MM.1S (cell line): Measurements from ENCODE around the gene SIRPG.

Experiments
- DNase-seq: peaks from one replicate; pipeline ENCODE4 v3.0.0-alpha.2; 2015
- H2AFZ ChIP-seq: fragments of 300-600 bp; sonication (generic); 2 replicates; pipeline ENCODE4 v1.6.0; 2016; ENCODE audit warnings: antibody characterized with exemption, low read length
- H3F3A ChIP-seq: fragments of 300-600 bp; sonication (generic); 2 replicates; pipeline ENCODE4 v1.6.1; 2016; ENCODE audit warnings: mild to moderate bottlenecking, antibody characterized with exemption, low read length, moderate library complexity, mixed read lengths; ENCODE audit not compliant: insufficient read depth
- H3K27ac ChIP-seq: fragments of 300-600 bp; sonication (generic); 2 replicates; pipeline ENCODE4 v1.5.1; 2016; ENCODE audit warnings: mild to moderate bottlenecking, low read length
- H3K27me3 ChIP-seq: fragments of 300-600 bp; sonication (generic); replicated peaks from 2 replicates; pipeline ENCODE4 v1.6.0; 2016; ENCODE audit warnings: low read length; ENCODE audit not compliant: insufficient read depth
- H3K36me3 ChIP-seq: fragments of 300-600 bp; sonication (generic); replicated peaks from 2 replicates; pipeline ENCODE4 v1.6.1; 2016; ENCODE audit warnings: mild to moderate bottlenecking, low read length, mixed read lengths; ENCODE audit not compliant: insufficient read depth
- H3K4me1 ChIP-seq: fragments of 300-600 bp; sonication (generic); 2 replicates; pipeline ENCODE4 v1.6.1; 2016; ENCODE audit warnings: low read length, mixed read lengths
- H3K4me2 ChIP-seq: fragments of 300-600 bp; sonication (generic); 2 replicates; pipeline ENCODE4 v1.6.0; 2016; ENCODE audit warnings: low read depth, low read length
- H3K4me3 ChIP-seq: fragments of 300-600 bp; sonication (generic); 2 replicates; pipeline ENCODE4 v1.5.1; 2016; ENCODE audit warnings: low read length, mixed read lengths
- H3K79me2 ChIP-seq: fragments of 300-600 bp; sonication (generic); 2 replicates; pipeline ENCODE4 v1.6.1; 2016; ENCODE audit warnings: mixed run types, low read length, mixed read lengths
- H3K9ac ChIP-seq: fragments of 300-600 bp; sonication (generic); 2 replicates; pipeline ENCODE4 v1.6.1; 2016; ENCODE audit warnings: low read length, mixed read lengths
- H3K9me2 ChIP-seq: fragments of 300-600 bp; sonication (generic); replicated peaks from 2 replicates; pipeline ENCODE4 v1.6.1; 2016; ENCODE audit warnings: mild to moderate bottlenecking, low read length, mixed read lengths; ENCODE audit not compliant: insufficient read depth
- H3K9me3 ChIP-seq: fragments of 300-600 bp; sonication (generic); replicated peaks from 2 replicates; pipeline ENCODE4 v1.6.1; 2016; ENCODE audit warnings: mild to moderate bottlenecking, low read length, mixed read lengths; ENCODE audit not compliant: insufficient read depth
- H4K20me1 ChIP-seq: fragments of 300-600 bp; sonication (generic); 2 replicates; pipeline ENCODE4 v1.6.1; 2016; ENCODE audit warnings: mild to moderate bottlenecking, low read length, moderate library complexity, mixed read lengths; ENCODE audit not compliant: insufficient read depth
- CTCF ChIP-seq: fragments of 300-600 bp; sonication (generic); IDR thresholded peaks from 2 replicates; pipeline ENCODE4 v1.5.1; 2016; ENCODE audit warnings: antibody characterized with exemption, low read length, mixed read lengths
- EZH2 ChIP-seq: fragments of 300-600 bp; sonication (generic); optimal IDR thresholded peaks from 2 replicates; pipeline ENCODE3; 2017; ENCODE audit warnings: low read depth, mild to moderate bottlenecking, antibody characterized with exemption, low read length, mixed read lengths
- EZH2phosphoT487 ChIP-seq: fragments of 300-600 bp; sonication (generic); IDR thresholded peaks from 2 replicates; pipeline ENCODE4 v1.6.1; 2018; ENCODE audit warnings: antibody characterized with exemption, low read length

SIRPG gene

GRCh38 chr20:1669304-1669703 is 11.7 kb upstream of the SIRPG start:
- no peak for DNase-seq
- Histone ChIP-seq H3K27ac (no peak overlapping the region), H2AFZ (no peak overlapping the region), H3K9me3 (no peaks in the 10 kb centered on the region), H3F3A (no peaks in the 10 kb centered on the region), H3K79me2 (no peaks in the 10 kb centered on the region), H4K20me1 (no peaks in the 10 kb centered on the region), H3K4me2 (no peak overlapping the region), H3K9me2 (no peaks in the 10 kb centered on the region), H3K4me1 (no peaks in the 10 kb centered on the region), H3K36me3 (no peaks in the 10 kb centered on the region), H3K27me3 (no peaks in the 10 kb centered on the region), H3K4me3 (no peak overlapping the region), H3K9ac (no peak overlapping the region)
- TF ChIP-seq EZH2 = no peak

GRCh38 chr20:1667502-1668085 is 10.0 kb upstream of the SIRPG start:
- Histone ChIP-seq H3K36me3 (no peaks in the 10 kb centered on the region), H4K20me1 (no peaks in the 10 kb centered on the region), H3K27ac (no peak overlapping the region), H3K4me1 (no peaks in the 10 kb centered on the region), H3K27me3 (no peaks in the 10 kb centered on the region), H3K4me2 (no peak overlapping the region), H2AFZ (no peak overlapping the region), H3K9me3 (no peaks in the 10 kb centered on the region), H3K9me2 (no peaks in the 10 kb centered on the region), H3K9ac (no peak overlapping the region), H3K4me3 (no peak overlapping the region), H3F3A (no peaks in the 10 kb centered on the region), H3K79me2 (no peaks in the 10 kb centered on the region)
- no peak for DNase-seq
- TF ChIP-seq CTCF = no peak
- no peak for TF ChIP-seq EZH2phosphoT487
- no peak for TF ChIP-seq EZH2

GRCh38 chr20:1666802-1667201 is 9.2 kb upstream of the SIRPG start:
- H3K9me2 ChIP-seq = no peaks in the 10 kb centered on the region
- H3K79me2 ChIP-seq = no peaks in the 10 kb centered on the region
- H3F3A ChIP-seq = no peaks in the 10 kb centered on the region
- H3K27me3 ChIP-seq = no peaks in the 10 kb centered on the region
- H3K4me1 ChIP-seq = no peaks in the 10 kb centered on the region
- no peak overlapping the region for H3K4me2 ChIP-seq
- no peak for DNase-seq
- TF ChIP-seq EZH2phosphoT487 (no peak), EZH2 (no peak), CTCF (no peak)
- H3K27ac ChIP-seq = no peak overlapping the region
- no peaks in the 10 kb centered on the region for H3K36me3 ChIP-seq
- no peaks in the 10 kb centered on the region for H3K9me3 ChIP-seq
- no peak overlapping the region for H3K9ac ChIP-seq
- no peak overlapping the region for H3K4me3 ChIP-seq
- H2AFZ ChIP-seq = no peak overlapping the region
- no peaks in the 10 kb centered on the region for H4K20me1 ChIP-seq

GRCh38 chr20:1665345-1665744 is 7.8 kb upstream of the SIRPG start:
- H3F3A ChIP-seq = no peaks in the 10 kb centered on the region
- H3K4me3 ChIP-seq = no peak overlapping the region
- H3K4me1 ChIP-seq = no peaks in the 10 kb centered on the region
- DNase-seq = no peak
- H3K36me3 ChIP-seq = no peaks in the 10 kb centered on the region
- H3K4me2 ChIP-seq = no peak overlapping the region
- H3K79me2 ChIP-seq = no peaks in the 10 kb centered on the region
- no peaks in the 10 kb centered on the region for H3K9me2 ChIP-seq
- no peak overlapping the region for H2AFZ ChIP-seq
- TF ChIP-seq EZH2 (no peak), CTCF (no peak), EZH2phosphoT487 (no peak)
- no peaks in the 10 kb centered on the region for H3K27me3 ChIP-seq
- no peaks in the 10 kb centered on the region for H4K20me1 ChIP-seq
- H3K9me3 ChIP-seq = no peaks in the 10 kb centered on the region
- no peak overlapping the region for H3K27ac ChIP-seq
- no peak overlapping the region for H3K9ac ChIP-seq
